HG03457 (cell line): ENCODE data around the gene RHOB.
"Not testable (repeated sequence)": the region's sequence is repeated elsewhere in the genome, so short reads cannot be mapped to it uniquely, and the experiment has no call there.

Experiments
- ATAC-seq: cut with Tn5 transposase; IDR thresholded peaks from one replicate; pipeline ENCODE4 v1.9.1; 2021; ENCODE audit warnings: moderate number of reproducible peaks; ENCODE audit not compliant: unreplicated experiment

Gene RHOB

GRCh38 chr2:20422402-20423271 lies 24.2 kb upstream of the RHOB start:
- no peak for ATAC-seq

- ATAC-seq = no peak
Measured at GRCh38 chr2:20423359-20423758, 23.5 kb upstream of the RHOB start.

- no peak for ATAC-seq
Measured at GRCh38 chr2:20423847-20424246, 23.0 kb upstream of the RHOB start.

- peak; percentile 59 for ATAC-seq
Measured at GRCh38 chr2:20424300-20425290, 22.3 kb upstream of the RHOB start.

GRCh38 chr2:20425371-20425881 lies 21.4 kb upstream of the RHOB start:
- no peak for ATAC-seq

GRCh38 chr2:20425884-20426283 lies 21.0 kb upstream of the RHOB start:
- no peak for ATAC-seq

GRCh38 chr2:20427931-20428526 lies 18.8 kb upstream of the RHOB start:
- no peak for ATAC-seq

GRCh38 chr2:20428717-20429490 lies 18.0 kb upstream of the RHOB start:
- ATAC-seq = no peak

- ATAC-seq = peak; percentile 51
Measured at GRCh38 chr2:20429528-20429927, 17.3 kb upstream of the RHOB start.

- ATAC-seq = no peak
Measured at GRCh38 chr2:20430035-20430434, 16.8 kb upstream of the RHOB start.

- no peak for ATAC-seq
Measured at GRCh38 chr2:20430461-20431300, 16.2 kb upstream of the RHOB start.

- ATAC-seq = no peak
Measured at GRCh38 chr2:20431301-20431698, 15.6 kb upstream of the RHOB start.

GRCh38 chr2:20431772-20432171 lies 15.1 kb upstream of the RHOB start:
- no peak for ATAC-seq

- ATAC-seq = no peak
Measured at GRCh38 chr2:20432714-20433113, 14.2 kb upstream of the RHOB start.

GRCh38 chr2:20433249-20433648 lies 13.6 kb upstream of the RHOB start:
- no peak for ATAC-seq

GRCh38 chr2:20433946-20434553 lies 12.8 kb upstream of the RHOB start:
- ATAC-seq = no peak

GRCh38 chr2:20434588-20435294 lies 12.1 kb upstream of the RHOB start:
- no peak for ATAC-seq

- ATAC-seq = not testable (repeated sequence)
Measured at GRCh38 chr2:20435456-20435855, 11.4 kb upstream of the RHOB start.
